ENCODE results near the gene LCORL. TPM values are rescaled to one million over a fixed set of nuclear protein-coding genes. Genes with fewer than 3 reads are reported as not detected.
"Not testable (repeated sequence)": the region's sequence is repeated elsewhere in the genome, so short reads cannot be mapped to it uniquely, and the experiment has no call there.

Gene LCORL
- total RNA-seq, 2 donors from 2014 or later, result 7.8 to 9.9 TPM

DNA sequence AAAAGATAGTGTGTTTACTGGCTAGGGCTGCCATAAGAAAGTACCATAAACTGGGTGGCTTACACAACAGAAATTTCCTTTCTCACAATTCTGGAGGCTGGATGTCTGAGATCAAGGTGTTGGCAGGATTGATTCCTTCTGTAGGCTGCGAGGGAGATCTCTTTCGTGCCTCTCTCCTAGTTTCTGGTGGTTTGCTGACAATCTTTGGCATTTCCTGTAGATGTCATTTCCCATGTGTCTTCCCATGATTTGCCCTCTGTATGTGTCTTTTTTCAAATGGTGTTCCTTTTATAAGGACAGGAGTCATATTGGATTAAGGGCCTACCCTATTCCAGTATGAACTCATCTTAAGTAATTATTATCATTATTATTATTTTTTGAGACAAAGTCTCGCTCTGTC is 27.9 kb upstream of the LCORL start:
- Histone ChIP-seq H3K36me3 (replicated peaks in 1 of 2; ENCODE audit: insufficient read depth in 1 of 2, low read depth in 2 of 2) (no peaks in the 10 kb centered on the region), H3K4me1 (no peaks in the 10 kb centered on the region), H3K4me3 (no peak overlapping the region), H3K9me3 (no peaks in the 10 kb centered on the region), H3K27me3 (no peaks in the 10 kb centered on the region), H3K27ac (no peak overlapping the region)
- DNase-seq, result no peak
- 63 to 77% methylated on average over 3 of the region's 3 CpGs for WGBS, 2 donors
- ATAC-seq, result no peak
- TF ChIP-seq CTCF (IDR thresholded peaks at IDR 0.05), result no peak
- no peak for TF ChIP-seq POLR2A (IDR thresholded peaks at IDR 0.05)
- intact Hi-C loops (cut with DNase I), result no loop called here

DNA sequence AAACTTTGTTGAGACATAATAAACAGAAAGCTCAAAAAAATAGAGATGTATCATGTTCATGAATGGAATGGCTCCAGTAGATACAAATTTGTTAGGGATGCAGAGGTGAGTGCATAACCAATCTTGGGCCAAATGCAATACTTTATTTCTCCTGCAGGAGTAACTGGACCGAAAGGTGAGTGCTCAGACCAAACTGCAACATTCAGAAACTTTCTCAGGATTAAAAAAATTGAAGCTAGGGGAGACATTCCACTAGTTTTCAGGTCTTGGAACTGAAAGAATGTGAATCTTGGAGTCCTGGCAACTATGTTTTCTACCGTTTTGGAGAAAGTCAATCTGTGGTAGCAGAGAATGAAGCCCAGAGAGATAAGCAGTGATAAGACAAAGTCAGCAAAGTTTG is 21.2 kb upstream of the LCORL start:
- no peaks in the 10 kb centered on the region for H3K36me3 ChIP-seq (replicated peaks in 1 of 2; ENCODE audit: insufficient read depth in 1 of 2, low read depth in 2 of 2)
- WGBS, 2 donors, result 40 to 44% methylated on average over 2 of the region's 2 CpGs
- no peaks in the 10 kb centered on the region for H3K27me3 ChIP-seq
- intact Hi-C loops (cut with DNase I), result no loop called here
- H3K27ac ChIP-seq, result no peak overlapping the region
- ATAC-seq, result no peak
- H3K4me1 ChIP-seq, result no peaks in the 10 kb centered on the region
- DNase-seq, result no peak
- TF ChIP-seq POLR2A (IDR thresholded peaks at IDR 0.05), result no peak
- peak in 2 of 7 experiments; percentile 4 to 10 for TF ChIP-seq CTCF (IDR thresholded peaks at IDR 0.05)
- H3K4me3 ChIP-seq, result no peak overlapping the region
- H3K9me3 ChIP-seq, result no peaks in the 10 kb centered on the region

DNA sequence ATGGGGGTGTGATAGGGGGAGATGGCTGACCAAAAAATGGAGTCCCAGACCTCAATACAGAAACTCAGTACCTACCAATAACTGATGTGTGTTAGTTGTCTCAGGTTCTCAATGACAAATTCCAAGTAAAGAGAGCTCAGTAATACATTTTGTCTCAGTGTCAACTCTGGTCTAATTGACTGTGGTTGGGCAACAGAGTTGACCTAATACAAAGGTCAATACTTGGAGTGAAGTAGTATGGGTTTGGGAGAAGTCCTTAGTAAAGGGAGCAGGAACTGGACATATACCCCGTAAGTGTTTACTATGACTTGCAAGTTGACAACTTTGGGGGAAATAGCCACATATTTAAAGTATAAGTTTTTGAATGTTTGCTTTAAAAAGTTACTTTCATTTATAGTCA is 20.5 kb upstream of the LCORL start:
- Histone ChIP-seq H3K27me3 (no peaks in the 10 kb centered on the region), H3K27ac (no peak overlapping the region), H3K4me3 (no peak overlapping the region), H3K36me3 (replicated peaks in 1 of 2; ENCODE audit: insufficient read depth in 1 of 2, low read depth in 2 of 2) (no peaks in the 10 kb centered on the region), H3K4me1 (no peaks in the 10 kb centered on the region), H3K9me3 (no peaks in the 10 kb centered on the region)
- intact Hi-C loops (cut with DNase I), result no loop called here
- 94 to 96% methylated on average over 1 of the region's 1 CpG for WGBS, 2 donors
- DNase-seq (no peak), ATAC-seq (no peak)
- no peak for TF ChIP-seq CTCF (IDR thresholded peaks at IDR 0.05)
- TF ChIP-seq POLR2A (IDR thresholded peaks at IDR 0.05), result no peak

DNA sequence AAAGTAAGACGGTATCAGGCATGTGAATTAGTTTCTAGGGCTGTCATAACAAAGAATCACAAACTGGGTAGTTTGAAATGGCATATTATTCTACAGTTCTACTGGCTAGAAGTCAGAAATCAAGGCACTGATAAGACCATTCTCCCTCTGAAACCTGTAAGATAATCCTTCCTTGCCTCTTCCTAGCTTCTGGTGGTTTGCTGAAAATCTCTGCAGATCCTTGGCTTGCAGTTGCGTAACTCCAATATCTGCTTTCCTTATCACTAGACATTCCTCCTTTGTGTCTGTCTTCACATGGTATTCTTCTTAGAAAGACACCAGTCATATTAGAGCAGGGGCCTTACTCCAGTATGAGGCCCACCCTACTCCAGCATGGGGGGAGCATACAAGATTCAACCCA is 19.6 kb upstream of the LCORL start:
- no peak for TF ChIP-seq CTCF (IDR thresholded peaks at IDR 0.05)
- no peak for TF ChIP-seq POLR2A (IDR thresholded peaks at IDR 0.05)
- no peaks in the 10 kb centered on the region for H3K9me3 ChIP-seq
- no peak overlapping the region for H3K4me3 ChIP-seq
- no peaks in the 10 kb centered on the region for H3K4me1 ChIP-seq
- H3K27ac ChIP-seq, result no peak overlapping the region
- DNase-seq (no peak), ATAC-seq (no peak)
- intact Hi-C loops (cut with DNase I), result no loop called here
- 86 to 87% methylated on average over 2 of the region's 2 CpGs for WGBS, 2 donors
- H3K36me3 ChIP-seq (replicated peaks in 1 of 2; ENCODE audit: insufficient read depth in 1 of 2, low read depth in 2 of 2), result no peaks in the 10 kb centered on the region
- no peaks in the 10 kb centered on the region for H3K27me3 ChIP-seq

DNA sequence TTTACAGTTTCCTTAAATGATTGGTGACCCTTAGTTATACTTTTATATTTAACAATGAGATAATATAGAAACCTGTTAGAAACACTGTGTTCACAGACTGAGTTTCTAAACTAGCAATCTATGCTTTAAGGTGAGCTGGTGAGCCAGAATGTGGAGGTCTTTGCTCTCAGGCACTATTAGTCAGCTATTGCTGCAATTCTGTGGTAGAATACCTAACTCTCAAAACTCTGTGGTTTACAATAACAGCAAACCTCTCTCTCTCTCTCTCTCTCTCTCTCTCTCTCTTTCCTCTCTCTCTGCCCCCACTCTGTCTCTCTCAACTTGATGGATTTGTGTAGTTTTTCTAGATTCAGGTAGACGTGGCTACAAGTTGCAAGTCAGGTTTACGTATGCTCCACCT is 17.6 kb upstream of the LCORL start:
- TF ChIP-seq CTCF (IDR thresholded peaks at IDR 0.05) (no peak), POLR2A (IDR thresholded peaks at IDR 0.05) (no peak)
- Histone ChIP-seq H3K27ac (no peak overlapping the region), H3K36me3 (replicated peaks in 1 of 2; ENCODE audit: insufficient read depth in 1 of 2, low read depth in 2 of 2) (no peaks in the 10 kb centered on the region), H3K4me1 (no peaks in the 10 kb centered on the region), H3K9me3 (no peaks in the 10 kb centered on the region), H3K27me3 (no peaks in the 10 kb centered on the region), H3K4me3 (no peak overlapping the region)
- 58% methylated on average over 2 of the region's 2 CpGs for WGBS, 2 donors
- no peak for DNase-seq
- intact Hi-C loops (cut with DNase I), result no loop called here
- ATAC-seq, result no peak

DNA sequence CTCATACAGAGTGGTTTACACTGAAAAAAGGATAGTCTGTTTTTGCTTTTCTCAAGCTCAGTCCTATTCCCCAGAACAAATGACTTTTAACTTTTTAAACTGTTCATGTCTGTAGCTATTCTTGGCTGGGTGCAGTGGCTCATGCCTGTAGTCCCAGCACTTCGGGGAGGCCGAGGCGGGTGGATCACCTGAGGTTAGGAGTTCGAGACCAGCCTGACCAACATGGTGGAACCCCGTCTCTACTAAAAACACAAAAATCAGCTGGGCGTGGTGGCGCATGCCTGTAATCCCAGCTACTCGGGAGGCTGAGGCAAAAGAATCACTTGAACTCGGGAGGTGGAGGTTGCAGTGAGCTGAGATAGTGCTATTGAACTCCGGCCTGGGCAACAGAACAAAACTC is 14.8 kb upstream of the LCORL start:
- intact Hi-C loops (cut with DNase I); H3K9me3 ChIP-seq; H3K4me3 ChIP-seq; H3K27ac ChIP-seq; H3K4me1 ChIP-seq; ATAC-seq; H3K36me3 ChIP-seq (replicated peaks in 1 of 2; ENCODE audit: insufficient read depth in 1 of 2, low read depth in 2 of 2); H3K27me3 ChIP-seq; DNase-seq: not testable (repeated sequence)
- 84 to 86% methylated on average over 10 of the region's 10 CpGs for WGBS, 2 donors

All from body of pancreas (tissue), 4 donors.